ENCODE measurements around the gene BCKDHB. TPM values are rescaled to one million over a fixed set of nuclear protein-coding genes. Genes with fewer than 3 reads are reported as not detected.

BCKDHB gene
- polyA plus RNA-seq, 2 of the 4 experiments (the other 2 are of a cell fraction): 7.7 to 15.0 TPM

DNA sequence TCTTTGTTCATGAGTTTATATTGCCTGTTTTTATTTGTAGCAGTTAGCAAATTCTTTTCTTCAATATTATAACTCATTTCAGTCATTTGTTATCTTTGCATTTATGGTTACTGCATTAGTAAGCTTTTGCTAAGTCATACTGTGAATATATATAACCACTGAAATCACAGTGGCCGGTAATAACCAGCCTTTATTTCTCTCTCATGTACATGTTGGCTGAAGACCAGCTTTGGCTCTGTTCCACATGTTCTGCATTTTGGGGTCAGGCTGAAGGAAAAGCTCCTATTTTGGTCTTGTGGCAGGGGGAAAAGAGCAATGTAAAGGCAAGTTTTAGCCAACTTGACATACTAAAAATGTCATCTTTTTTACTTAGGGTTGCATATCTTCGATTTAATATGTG is 276.3 kb downstream of the BCKDHB start:
- no peak for DNase-seq (ENCODE audit: low read depth in 1 of 2, low spot score in 1 of 2)
- no peaks in the 10 kb centered on the region for H3K9me3 ChIP-seq
- 46% methylated on average over 2 of the region's 2 CpGs for WGBS (ENCODE audit: missing lambda C conversion rate)
- CTCF ChIA-PET: no interaction called here
- H3K4me2 ChIP-seq: no peak overlapping the region
- POLR2A ChIA-PET: no interaction called here
- H3K4me1 ChIP-seq: no peaks in the 10 kb centered on the region
- TF ChIP-seq TP53 (CRISPR knock-in tag; IDR thresholded peaks at IDR 0.05): no peak
- TF ChIP-seq BHLHE40 (IDR thresholded peaks at IDR 0.05; ENCODE audit: low read depth, low read length): no peak
- TF ChIP-seq HOXB13 (CRISPR knock-in tag; IDR thresholded peaks at IDR 0.05; ENCODE audit: low read depth): no peak
- TF ChIP-seq GATA3 (IDR thresholded peaks at IDR 0.05; ENCODE audit: borderline replicate concordance): no peak
- TF ChIP-seq FOSL2 (IDR thresholded peaks at IDR 0.05): no peak
- TF ChIP-seq FOSL2 (CRISPR knock-in tag; IDR thresholded peaks at IDR 0.05): no peak
- H3K27ac ChIP-seq: no peak overlapping the region
- no peak overlapping the region for H3K4me3 ChIP-seq
- no peak for FAIRE-seq
- ATAC-seq: no peak

DNA sequence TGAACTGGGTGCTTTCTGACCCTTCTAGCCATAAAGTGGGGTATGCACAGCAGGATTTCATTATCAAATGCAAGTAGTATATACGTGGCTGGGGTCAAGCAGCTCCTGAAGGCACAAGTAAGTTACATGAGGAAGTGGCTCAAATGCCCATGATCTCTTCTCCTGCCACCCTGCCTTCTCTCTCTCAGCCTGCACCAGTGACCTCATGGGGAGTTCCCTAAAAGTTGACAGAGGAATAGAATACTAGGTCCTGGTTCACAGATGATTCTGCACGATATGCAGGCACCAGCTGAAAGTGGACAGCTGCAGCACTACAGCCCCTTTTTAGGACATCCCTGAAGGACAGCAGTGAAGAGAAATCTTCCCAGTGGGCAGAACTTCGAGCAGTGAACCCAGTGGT is 282.0 kb downstream of the BCKDHB start:
- ATAC-seq: no peak
- H3K4me2 ChIP-seq: no peak overlapping the region
- no peak for TF ChIP-seq SREBF2 (IDR thresholded peaks at IDR 0.05)
- no peak for TF ChIP-seq NPAS2 (CRISPR knock-in tag; IDR thresholded peaks at IDR 0.05; ENCODE audit: borderline replicate concordance)
- TF ChIP-seq, protein P1, sequence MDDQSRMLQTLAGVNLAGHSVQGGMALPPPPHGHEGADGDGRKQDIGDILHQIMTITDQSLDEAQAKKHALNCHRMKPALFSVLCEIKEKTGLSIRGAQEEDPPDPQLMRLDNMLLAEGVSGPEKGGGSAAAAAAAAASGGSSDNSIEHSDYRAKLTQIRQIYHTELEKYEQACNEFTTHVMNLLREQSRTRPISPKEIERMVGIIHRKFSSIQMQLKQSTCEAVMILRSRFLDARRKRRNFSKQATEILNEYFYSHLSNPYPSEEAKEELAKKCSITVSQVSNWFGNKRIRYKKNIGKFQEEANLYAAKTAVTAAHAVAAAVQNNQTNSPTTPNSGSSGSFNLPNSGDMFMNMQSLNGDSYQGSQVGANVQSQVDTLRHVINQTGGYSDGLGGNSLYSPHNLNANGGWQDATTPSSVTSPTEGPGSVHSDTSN (IDR thresholded peaks at IDR 0.05): no peak
- TF ChIP-seq TFCP2L1 (CRISPR knock-in tag; IDR thresholded peaks at IDR 0.05): no peak
- TF ChIP-seq, protein P2, sequence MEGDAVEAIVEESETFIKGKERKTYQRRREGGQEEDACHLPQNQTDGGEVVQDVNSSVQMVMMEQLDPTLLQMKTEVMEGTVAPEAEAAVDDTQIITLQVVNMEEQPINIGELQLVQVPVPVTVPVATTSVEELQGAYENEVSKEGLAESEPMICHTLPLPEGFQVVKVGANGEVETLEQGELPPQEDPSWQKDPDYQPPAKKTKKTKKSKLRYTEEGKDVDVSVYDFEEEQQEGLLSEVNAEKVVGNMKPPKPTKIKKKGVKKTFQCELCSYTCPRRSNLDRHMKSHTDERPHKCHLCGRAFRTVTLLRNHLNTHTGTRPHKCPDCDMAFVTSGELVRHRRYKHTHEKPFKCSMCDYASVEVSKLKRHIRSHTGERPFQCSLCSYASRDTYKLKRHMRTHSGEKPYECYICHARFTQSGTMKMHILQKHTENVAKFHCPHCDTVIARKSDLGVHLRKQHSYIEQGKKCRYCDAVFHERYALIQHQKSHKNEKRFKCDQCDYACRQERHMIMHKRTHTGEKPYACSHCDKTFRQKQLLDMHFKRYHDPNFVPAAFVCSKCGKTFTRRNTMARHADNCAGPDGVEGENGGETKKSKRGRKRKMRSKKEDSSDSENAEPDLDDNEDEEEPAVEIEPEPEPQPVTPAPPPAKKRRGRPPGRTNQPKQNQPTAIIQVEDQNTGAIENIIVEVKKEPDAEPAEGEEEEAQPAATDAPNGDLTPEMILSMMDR (IDR thresholded peaks at IDR 0.05): no peak
- no peak for TF ChIP-seq KDM5A (IDR thresholded peaks at IDR 0.05)
- TF ChIP-seq RFX5 (IDR thresholded peaks at IDR 0.05): no peak
- no peak for TF ChIP-seq CHD4 (IDR thresholded peaks at IDR 0.05; ENCODE audit: borderline replicate concordance)
- TF ChIP-seq CBX2 (IDR thresholded peaks at IDR 0.05; ENCODE audit: borderline replicate concordance, low read depth): no peak
- WGBS (ENCODE audit: missing lambda C conversion rate): 7% methylated on average over 2 of the region's 3 CpGs
- FAIRE-seq: no peak
- H3K4me3 ChIP-seq: no peak overlapping the region
- CTCF ChIA-PET: no interaction called here
- H3K4me1 ChIP-seq: no peaks in the 10 kb centered on the region
- H3K27ac ChIP-seq: no peak overlapping the region
- DNase-seq (ENCODE audit: low read depth in 1 of 2, low spot score in 1 of 2): no peak
- POLR2A ChIA-PET: no interaction called here
- H3K9me3 ChIP-seq: no peaks in the 10 kb centered on the region

Other genes with a start within 250 kb of the BCKDHB start
- 0.65 and 0.70 TPM in 2 replicates for gene ELOVL4, start 159.1 kb upstream of the BCKDHB start, polyA plus RNA-seq (2011; rRNA removed)
- 0.83 to 1.1 TPM (median 1.1 TPM) in 3 replicates for gene ELOVL4, start 159.1 kb upstream of the BCKDHB start, polyA plus RNA-seq (2017; fragmentation: RNase III; extraction: RNeasy Plus Mini Kit Qiagen cat#74134 plus additional on column Dnase treatment)
- 18.9 and 30.6 TPM in 2 replicates for gene TTK, start 102.0 kb upstream of the BCKDHB start, polyA plus RNA-seq (2011; rRNA removed)
- 18.8 to 21.2 TPM (median 21.0 TPM) in 3 replicates for gene TTK, start 102.0 kb upstream of the BCKDHB start, polyA plus RNA-seq (2017; fragmentation: RNase III; extraction: RNeasy Plus Mini Kit Qiagen cat#74134 plus additional on column Dnase treatment)

All from A549 (cell line).